GM19397 (cell line): ENCODE measurements around the gene DNHD1.

Source experiments
- ATAC-seq: cut with Tn5 transposase; IDR thresholded peaks from one replicate; pipeline ENCODE4 v1.9.1; 2021; ENCODE audit warnings: mild to moderate bottlenecking, moderate library complexity; ENCODE audit not compliant: unreplicated experiment

Gene DNHD1

GRCh38 chr11:6563121-6563619 is 66.1 kb downstream of the DNHD1 start:
- no peak for ATAC-seq

- no peak for ATAC-seq
Measured at GRCh38 chr11:6563667-6564066, 66.6 kb downstream of the DNHD1 start.

GRCh38 chr11:6565325-6565724 is 68.2 kb downstream of the DNHD1 start:
- ATAC-seq, result no peak

GRCh38 chr11:6565988-6566703 is 69.1 kb downstream of the DNHD1 start:
- ATAC-seq, result no peak

- ATAC-seq, result no peak
Measured at GRCh38 chr11:6566704-6567370, 69.8 kb downstream of the DNHD1 start.

GRCh38 chr11:6567371-6567745 is 70.3 kb downstream of the DNHD1 start:
- no peak for ATAC-seq

- no peak for ATAC-seq
Measured at GRCh38 chr11:6568191-6568918, 71.3 kb downstream of the DNHD1 start.

GRCh38 chr11:6569706-6570105 is 72.6 kb downstream of the DNHD1 start:
- ATAC-seq, result no peak

GRCh38 chr11:6570691-6571427 is 73.8 kb downstream of the DNHD1 start:
- no peak for ATAC-seq

GRCh38 chr11:6571434-6572008 is 74.4 kb downstream of the DNHD1 start:
- no peak for ATAC-seq

- no peak for ATAC-seq
Measured at GRCh38 chr11:6572215-6572614, 75.1 kb downstream of the DNHD1 start.

- no peak for ATAC-seq
Measured at GRCh38 chr11:6574816-6575715, 78.0 kb downstream of the DNHD1 start.

GRCh38 chr11:6576471-6577373 is 79.6 kb downstream of the DNHD1 start:
- no peak for ATAC-seq

GRCh38 chr11:6578134-6578533 is 81.1 kb downstream of the DNHD1 start:
- no peak for ATAC-seq

- ATAC-seq, result no peak
Measured at GRCh38 chr11:6579681-6580080, 82.6 kb downstream of the DNHD1 start.

GRCh38 chr11:6583584-6583983 is 86.5 kb downstream of the DNHD1 start:
- ATAC-seq, result no peak

- no peak for ATAC-seq
Measured at GRCh38 chr11:6584528-6584927, 87.4 kb downstream of the DNHD1 start.

GRCh38 chr11:6586434-6587359 is 89.6 kb downstream of the DNHD1 start:
- ATAC-seq, result no peak
